DMS53 treated with DMSO at 0.1 percent for 48 hours (cell line): ENCODE data around the gene FAM110A.
"Not testable (repeated sequence)": the region's sequence is repeated elsewhere in the genome, so short reads cannot be mapped to it uniquely, and the experiment has no call there.

Experiments used
- DNase-seq: peaks from one replicate; lab custom pipeline; 2025; ENCODE audit not compliant: unreplicated experiment; lab: John Stamatoyannopoulos, UW

Gene FAM110A

DNA sequence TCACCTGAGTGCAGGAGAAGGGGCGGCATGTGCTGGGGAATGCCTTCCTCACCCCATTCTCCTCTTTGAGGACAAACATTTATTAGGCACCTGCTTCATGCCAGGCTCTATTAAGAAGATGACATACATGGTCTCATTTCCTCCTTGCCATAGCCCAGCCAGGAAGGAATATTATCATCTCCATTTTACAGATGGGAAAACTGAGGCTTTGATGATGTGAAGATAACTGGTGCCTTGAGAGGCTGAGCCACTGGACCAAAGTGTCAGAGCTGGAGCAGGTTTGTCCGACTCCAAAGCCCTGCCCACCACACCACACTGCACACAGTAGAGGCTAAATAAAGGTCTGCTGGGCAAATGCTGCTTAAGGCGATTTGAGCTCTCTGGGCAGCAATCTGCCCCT, 37.2 kb downstream of the FAM110A start:
- DNase-seq, result no peak

DNA sequence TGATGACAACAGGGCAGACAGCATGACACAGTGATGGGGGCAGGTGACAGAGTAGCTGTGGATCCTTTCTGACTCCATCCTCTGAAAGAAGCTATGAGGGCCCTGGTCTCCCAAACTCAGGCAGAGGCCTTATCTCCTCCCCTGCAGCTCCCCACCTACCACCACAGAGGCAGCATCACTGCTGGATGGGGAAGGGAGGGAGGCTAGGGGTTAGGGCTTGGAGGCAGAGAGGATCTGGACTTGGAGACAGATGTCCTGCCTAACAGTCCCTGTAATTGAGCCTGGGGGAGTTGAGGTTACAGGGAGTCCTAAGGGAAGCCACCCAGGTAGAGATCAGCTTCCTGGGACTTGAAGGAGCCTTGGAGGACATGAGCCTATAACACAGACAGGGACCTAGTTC, 37.9 kb downstream of the FAM110A start:
- no peak for DNase-seq

DNA sequence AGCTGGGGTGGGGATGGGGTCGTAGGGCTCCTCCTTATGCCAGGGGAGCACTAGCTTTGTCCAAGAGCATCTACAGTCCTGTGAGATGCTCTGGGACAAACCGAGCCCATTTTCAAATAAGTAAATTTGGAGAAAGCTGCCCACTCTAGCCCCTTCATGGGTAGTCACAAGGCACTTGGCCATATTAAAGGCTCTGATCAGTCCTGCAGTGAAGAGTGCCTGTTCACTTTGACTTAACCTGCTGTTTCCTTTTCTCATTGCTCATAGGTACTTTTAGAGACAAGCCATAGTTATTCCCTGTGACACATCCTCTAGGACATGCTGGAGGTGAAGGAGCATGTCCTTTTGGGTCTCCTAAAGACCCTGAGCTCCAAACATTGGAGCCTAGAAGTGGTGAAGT, 38.4 kb downstream of the FAM110A start:
- DNase-seq, result no peak

DNA sequence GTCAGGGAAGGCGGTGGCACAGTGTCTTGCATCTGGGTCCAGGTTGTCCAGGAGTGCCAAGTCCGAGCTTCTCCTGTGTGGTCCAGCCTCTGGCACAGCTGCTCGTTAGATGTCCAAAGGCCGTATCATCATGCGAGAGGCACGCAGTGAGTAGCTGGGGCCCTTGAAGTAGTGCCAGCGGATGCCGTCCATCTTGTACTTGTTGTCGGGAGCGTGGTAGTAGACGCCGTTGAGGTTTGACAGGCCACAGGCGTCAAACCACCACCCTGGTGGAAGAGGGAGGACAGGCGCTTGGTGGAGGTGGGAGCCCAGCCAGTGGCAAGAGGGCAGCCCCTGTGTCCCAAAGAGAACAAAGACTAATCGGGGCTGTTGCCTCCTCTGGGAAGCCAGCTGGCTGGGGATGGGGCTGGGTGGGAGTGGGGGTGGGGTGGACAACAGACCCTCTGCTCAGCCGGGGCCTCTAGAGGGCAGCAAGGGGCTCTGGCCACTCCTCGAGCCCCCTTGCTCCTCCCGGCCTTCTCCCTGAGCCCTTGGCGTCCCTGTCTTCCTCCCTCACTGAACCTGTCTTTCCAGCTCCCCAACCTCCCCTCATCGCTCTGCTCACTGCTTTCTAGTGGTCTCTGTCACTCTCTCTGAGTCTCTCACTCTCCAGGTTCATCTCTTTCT, 39.5 kb downstream of the FAM110A start:
- DNase-seq, result no peak

DNA sequence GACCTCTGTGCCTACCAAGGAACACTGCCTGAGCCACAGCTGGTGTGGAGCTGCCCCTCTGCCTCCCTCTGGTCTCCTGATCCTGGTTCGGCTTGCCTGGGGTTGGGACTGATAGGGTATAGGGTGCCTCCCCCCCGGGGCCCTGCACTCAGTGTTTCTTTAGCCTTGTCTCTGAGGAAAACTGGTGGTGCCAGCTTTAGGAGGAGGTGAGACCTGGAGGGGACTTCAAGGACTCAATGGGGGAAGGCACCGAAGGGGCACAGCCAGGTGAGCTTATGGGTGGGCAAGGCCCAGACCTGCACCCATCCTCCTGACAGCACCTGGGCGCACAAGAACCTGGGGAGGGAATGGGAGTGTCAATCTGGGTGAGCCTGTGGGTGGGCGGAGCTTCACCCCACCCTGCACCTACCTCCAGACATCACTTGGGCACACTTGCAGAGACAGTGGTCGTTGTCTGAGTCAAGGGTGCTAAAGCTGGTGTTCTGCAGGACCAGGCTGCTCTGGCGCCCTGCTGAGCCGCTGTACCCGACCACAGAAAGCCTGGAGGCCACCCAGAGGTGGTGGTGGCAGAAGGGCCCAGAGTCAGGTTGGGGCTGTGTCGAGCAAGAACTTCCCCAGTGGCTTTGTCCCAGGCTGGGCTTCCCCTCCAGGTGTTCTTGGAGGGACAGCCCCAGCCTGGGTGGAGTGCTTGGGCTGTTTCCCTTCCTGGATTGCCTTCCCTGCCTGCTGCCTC, 40.5 kb downstream of the FAM110A start:
- no peak for DNase-seq

DNA sequence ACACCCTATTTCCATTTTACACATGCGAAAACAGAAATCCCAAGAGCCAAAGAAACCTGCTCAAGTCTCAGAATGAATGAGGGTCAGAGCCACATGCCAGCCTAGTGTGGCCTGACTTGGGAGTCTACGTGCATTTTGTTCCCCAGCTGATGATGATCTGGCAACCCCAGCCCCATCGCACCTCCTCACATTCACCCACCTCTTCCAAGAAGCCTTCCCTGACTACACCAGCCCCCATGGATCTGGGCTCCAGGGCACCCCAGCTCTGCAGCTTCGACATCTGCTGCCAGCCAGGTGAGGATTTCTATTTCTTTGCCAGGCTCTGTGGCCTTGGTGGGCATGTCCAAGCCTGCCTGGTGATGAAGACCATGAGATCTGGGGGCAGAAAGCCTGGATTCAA, 41.6 kb downstream of the FAM110A start:
- no peak for DNase-seq

DNA sequence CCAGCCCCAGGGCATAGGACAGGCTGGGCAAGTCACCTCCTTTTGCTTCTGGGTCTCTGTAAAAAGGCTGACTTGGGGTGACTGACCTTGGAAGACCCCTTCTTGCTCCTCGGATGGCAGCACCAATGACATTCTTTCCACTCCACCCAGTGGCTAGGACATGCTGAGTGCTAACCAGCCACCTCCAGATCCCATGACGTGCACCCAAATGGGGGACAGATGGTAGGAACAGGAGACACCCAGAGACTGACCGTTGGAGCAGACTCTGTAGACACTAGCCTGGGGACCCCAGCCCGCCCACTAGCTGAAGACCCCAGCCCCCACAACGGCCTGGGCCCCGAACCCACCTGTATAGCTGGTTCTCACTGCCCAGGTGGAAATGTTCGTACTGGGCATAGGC, 44.3 kb downstream of the FAM110A start:
- no peak for DNase-seq

DNA sequence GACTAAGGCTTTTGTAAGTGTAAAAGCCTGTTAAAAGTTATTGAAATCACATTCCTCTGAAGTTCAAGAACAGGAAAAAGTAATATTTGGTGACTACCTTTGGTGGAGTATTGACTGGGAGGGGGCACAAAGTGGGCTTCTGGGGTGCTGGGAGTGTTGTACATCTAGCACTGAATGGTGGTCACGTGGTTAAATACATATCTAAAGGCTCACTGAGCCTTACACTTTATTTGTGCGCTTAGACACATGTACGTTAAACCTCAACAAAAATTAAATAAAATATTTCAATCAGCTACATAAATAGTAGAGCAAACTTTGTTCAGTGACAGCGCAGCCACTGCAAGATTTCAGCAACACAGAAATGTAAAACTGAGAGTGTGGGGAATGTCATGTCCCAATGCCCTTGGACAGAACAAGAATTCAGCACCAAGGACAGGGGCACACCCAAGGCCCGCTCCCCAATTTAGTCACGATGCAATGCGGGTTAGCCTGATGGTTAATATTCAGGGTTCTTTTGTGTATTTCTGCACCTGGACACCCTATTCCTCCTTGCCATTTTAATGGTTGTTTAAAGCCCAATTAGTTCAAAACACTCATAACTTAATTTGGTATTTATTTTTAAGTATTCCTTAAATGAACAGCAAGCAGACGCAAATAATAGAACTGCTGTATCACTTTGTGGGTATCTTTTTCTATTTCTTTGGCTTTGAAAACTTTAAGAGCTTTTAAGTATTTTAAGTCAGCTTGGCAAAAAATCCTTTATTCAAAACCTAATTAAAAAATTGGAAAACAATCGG, 45.2 kb downstream of the FAM110A start:
- DNase-seq, result no peak

DNA sequence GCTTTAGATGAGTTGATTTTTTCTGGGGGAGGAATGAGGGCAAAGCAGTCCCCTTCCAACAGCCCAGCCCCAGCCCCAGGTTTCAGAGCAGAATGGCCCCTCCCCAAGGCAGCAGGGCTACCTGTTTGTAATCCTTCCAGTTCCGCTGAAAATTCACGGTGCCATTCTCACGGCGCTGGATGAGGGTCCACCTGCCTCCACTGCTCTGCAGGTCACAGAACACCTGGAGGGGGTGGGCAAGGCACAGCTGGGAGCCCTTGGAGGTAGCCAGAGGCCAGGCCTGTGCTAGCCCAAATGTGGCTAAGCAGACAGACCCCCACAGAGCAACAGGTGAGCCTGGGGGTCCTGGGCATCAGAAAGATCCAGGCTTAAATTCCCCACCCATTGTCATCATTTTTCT, 46.1 kb downstream of the FAM110A start:
- no peak for DNase-seq

DNA sequence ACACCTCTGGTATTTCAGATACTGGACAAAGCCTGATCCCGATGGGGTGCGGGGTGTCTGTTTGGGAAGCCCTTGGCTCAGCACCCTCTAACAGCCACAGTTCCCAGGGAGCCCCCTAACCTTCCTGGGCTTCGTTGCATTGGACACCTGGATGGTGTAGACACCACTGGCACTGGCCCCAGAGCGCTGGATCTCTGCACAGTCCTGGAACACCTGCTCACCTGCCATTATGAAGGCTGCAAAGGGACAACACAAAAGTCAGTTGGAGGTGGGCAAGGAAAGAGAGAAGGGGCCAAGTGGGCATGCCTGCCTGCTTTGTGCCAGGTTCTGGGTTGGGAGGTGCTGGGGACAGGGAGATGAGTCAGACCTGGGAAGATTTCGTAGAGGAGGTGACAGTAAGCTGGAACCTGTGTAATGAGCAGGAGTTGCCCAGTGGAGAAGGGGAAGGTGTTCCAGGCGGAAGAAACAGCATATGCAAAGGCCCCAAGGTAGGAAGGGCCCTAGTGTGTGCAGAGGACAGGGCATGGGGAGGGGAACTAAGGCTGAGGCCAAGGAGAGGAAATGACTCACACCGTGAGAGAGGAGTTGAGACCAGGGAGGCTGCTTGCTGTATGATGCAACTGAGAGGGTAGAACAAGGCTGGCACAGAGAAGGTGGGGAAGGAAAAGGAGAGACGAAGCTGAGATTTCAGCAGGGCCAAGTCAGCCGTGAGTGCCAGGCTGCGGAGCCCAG, 47.7 kb downstream of the FAM110A start:
- no peak for DNase-seq

DNA sequence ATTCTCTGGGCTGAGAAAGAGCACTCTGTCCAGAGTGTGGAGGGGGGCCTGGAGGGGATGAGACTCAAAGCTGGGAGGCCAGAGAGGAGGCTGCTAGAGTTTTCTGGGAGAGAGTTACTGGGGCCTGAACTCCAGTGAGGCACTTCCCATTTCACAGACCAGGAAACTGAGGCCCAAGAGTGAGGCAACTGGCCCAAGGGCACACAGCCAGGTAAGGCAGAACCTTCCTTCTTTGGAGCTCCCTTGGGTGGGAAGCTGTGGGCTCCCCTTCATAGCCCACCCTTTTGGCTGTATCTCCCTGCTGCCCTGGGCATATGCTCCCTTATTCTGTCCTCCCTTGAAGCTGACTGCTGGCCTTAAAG, 48.2 kb downstream of the FAM110A start:
- no peak for DNase-seq

DNA sequence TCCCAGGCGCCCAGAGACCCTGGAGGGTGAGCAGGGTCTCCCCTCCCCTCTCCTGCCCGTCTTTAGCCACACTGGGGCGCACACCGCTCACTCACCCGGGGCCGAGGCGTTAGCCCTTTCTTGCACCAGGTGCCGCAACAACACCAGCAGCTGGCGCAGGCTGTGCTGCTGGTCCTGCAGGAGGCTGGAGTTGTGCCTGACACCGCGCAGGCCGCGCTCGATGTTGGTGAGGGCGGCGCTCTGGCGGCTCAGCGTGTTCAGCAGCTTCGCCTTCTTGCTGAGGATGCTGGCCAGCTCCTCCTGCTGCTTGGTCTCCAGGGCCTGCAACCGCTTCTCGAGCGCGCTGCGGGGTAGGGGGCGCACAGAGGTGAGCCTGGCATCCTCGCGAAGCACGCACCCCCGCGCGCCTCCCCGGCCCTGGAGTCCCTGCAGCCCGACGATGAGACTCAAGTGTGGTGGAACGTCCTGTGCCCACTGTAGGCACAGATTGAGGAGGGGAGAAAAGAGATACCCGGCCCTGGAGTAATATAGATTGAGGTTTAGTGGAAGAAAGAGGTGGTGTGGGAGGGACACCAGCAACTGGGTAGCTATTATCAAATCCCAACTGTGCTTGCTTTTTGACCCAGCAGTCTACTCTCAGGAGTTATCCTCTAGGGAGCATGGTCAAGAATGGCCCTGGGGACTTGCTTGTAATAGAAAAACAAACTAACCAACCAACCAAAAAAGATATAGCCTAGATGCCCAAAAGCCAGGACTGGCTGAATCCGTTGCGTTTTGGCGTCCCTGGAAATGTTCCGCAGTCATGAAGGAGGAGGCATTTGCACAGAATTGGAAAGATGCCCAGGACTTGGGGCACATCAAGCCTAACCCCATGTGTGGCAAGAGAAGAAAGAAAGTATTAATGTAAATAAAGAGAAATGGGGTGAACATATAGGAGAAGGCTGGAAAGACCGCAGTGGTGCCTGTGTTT, 51.8 kb downstream of the FAM110A start:
- DNase-seq, result no peak

DNA sequence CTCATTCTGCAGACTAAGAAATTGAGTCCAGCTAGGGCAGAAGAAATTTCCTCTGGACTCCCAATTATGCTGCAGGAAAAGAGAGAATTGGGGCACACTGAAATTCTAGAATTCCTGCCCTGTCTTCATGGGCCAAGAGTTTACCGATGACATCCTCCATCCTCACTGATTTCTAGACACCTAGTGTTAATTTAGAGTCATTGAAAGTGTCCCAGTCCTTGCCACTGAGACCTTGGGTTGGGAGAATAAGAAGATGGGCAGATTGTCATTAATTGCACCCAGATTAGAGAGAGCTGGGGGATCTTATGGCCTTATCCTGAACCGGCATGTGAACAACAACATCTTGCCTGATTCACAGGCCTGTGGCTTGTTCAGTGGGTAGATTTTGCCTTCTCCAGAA, 53.6 kb downstream of the FAM110A start:
- DNase-seq, result no peak

DNA sequence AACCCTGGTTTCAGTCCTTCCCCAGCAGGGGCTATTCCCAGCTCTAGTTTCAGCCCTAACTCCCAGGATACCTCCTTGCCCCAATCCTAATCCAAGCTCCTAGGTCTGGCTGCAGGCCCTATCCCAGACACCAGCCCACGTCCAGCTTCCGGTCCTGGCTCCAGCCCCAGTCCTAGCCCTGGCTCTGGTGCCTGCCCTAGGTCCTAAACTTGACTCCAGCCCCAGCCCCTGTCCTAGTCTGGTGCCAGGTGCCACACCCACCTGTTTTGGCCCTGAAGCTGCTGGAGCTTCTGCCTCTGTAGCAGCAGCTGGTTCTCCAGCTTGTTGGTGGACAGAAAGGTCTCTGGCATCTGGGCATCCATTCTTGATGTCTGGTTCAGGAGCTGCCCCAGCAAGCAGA, 54.5 kb downstream of the FAM110A start:
- DNase-seq, result no peak

DNA sequence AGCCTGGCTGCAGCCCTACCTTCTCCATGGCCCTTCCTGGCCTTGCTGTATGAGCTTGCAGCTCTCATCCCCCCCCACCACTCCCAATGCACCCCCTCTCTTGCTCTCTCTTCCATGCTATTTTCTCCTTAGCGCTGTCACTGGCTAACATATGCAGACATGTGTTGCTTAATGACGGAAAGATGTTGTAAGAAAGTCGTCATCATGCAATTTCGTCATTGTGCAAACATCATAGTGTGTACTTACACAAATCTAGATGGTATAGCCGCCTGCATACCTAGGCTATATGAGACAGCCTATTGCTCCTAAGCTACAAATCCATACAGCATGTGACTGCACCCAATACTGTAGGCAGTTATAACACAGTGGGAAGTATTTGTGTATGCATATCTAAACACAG, 55.6 kb downstream of the FAM110A start:
- no peak for DNase-seq

DNA sequence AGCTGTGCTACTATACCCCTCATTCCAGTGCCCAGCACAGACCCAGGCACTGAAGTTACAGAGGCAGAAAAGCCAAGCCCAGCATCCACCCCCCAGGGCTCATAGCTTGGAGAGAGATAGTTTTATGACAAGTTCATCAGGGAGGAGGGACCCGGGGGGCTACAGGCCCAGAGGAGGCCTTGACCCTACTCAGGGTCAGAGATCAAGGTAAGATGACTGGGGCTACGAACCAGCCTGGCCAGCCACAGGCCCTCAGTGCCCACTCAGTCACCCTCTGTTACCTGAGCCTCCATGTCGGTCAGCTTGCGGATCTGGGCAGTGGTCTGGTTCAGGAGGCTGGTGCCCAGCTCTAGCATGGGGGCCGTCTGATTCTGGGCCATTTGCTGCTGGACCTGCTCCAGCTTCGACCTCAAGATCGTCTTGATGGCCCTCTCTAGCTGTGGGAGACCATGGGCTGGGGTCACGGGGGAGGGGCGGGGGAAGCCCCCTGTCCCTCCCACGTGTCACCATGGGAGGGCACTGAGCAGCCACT, 56.5 kb downstream of the FAM110A start:
- no peak for DNase-seq

DNA sequence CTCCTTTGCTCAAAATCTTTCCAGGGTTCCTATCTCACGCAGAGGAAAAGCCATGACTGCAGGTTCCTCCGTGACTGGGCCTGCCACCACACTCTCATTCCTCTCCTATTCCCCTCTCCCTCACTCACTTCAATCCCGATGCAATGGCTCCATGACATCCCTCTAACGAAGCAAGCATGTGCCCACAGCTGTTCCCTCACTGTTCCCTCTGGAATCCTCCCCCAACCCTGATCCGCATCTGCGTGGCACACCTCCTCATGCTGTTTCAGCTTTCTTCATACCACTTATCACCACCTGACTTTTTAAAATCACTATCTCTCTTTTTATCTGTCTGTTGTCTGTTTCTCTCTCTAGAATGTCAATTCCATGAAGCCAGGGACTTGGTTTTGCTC, 57.1 kb downstream of the FAM110A start:
- no peak for DNase-seq

DNA sequence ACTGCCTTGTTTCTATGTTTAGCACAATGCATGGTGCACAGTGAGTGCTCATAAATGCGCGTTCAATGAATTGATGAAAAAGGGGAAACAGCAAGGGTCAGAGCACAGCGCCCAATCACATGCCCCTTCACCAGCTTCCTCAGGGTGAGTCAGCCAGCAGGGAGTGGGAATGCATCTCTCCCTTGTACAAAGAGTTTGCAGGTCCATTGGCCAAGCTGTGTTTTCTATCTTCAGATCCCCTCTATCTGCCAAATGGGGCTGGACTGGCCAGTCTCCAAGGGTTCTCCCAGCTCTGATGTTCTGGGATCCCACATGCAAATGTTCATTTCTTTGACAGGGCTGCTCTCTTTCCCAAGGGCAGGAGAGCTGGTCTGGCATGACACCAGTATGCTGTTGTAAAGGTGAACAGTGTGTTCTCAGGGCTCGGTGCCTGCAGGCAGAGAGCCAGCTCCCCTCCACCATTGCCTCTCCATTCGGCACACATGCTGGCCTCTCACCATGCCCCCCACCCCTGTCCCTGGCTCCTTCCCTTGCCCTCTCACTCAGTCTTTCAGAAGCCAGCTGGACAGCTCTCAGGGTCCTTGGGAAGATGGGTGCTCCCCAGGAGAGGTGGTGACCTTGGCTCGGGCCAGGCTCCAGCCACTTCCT, 57.7 kb downstream of the FAM110A start:
- no peak for DNase-seq

DNA sequence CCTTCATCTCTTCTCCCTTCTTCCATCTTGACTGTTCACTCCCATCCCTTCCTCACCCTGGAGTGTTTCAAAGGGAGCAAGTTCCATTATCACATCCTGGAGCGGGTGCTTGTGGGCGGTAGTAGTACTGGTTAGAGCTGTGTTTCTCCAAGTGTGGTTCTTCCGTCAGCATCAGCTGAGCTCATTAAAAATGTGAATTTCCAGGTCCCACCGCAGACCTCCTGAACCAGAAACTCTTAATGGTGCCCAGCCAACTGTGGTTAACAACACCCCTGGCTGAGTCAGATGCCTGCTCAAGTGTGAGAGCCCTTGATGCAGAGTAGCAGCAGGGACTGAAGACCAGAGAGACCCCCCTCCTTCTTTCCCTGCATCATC, 58.2 kb downstream of the FAM110A start:
- no peak for DNase-seq

DNA sequence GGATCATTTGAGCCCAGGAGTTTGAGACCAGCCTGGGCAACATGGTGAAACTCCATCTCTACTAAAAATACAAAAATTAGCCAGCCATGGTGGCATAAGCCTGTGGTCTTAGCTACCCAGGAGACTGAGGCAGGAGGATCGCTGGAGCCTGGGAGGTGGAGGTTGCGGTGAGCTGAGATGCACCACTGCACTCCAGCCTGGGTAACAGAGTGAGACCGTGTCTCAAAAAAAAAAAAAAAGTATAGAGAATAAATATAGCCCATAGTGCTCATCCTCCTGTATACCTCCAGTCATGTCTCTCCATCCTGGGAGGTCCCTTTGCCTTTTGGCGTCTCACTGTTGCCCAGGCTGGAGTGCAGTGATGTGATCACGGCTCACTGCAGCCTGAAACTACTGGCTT, 58.9 kb downstream of the FAM110A start:
- DNase-seq, result not testable (repeated sequence)
